Keratinocyte (primary cell): Measurements from ENCODE around the gene RPS27A.

Experiments used
- EZH2 ChIP-seq: IDR thresholded peaks from one replicate; pipeline ENCODE4 v1.6.1; 2012; ENCODE audit warnings: inconsistent platforms, mild to moderate bottlenecking, low read length, moderate library complexity
- TF ChIP-seq, protein P1 (sequence below), 3 experiments: IDR thresholded peaks in 1 of 3; conservative IDR thresholded peaks in 1 of 3; optimal IDR thresholded peaks in 1 of 3; 2 replicates in 2 of 3; 3 replicates in 1 of 3; pipeline versions ENCODE3 to v1.5.1; 2011; ENCODE audit warnings: low read length in 3 of 3, mild to moderate bottlenecking in 3 of 3, moderate library complexity in 2 of 3, control low read depth in 1 of 3, inconsistent platforms in 1 of 3; ENCODE audit not compliant: insufficient read depth in 2 of 3; ENCODE audit errors: extremely low read depth in 1 of 3

- TF ChIP-seq, protein P1, sequence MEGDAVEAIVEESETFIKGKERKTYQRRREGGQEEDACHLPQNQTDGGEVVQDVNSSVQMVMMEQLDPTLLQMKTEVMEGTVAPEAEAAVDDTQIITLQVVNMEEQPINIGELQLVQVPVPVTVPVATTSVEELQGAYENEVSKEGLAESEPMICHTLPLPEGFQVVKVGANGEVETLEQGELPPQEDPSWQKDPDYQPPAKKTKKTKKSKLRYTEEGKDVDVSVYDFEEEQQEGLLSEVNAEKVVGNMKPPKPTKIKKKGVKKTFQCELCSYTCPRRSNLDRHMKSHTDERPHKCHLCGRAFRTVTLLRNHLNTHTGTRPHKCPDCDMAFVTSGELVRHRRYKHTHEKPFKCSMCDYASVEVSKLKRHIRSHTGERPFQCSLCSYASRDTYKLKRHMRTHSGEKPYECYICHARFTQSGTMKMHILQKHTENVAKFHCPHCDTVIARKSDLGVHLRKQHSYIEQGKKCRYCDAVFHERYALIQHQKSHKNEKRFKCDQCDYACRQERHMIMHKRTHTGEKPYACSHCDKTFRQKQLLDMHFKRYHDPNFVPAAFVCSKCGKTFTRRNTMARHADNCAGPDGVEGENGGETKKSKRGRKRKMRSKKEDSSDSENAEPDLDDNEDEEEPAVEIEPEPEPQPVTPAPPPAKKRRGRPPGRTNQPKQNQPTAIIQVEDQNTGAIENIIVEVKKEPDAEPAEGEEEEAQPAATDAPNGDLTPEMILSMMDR (optimal IDR thresholded peaks at IDR 0.05 in 1 of 3, IDR thresholded peaks at IDR 0.05 in 1 of 3, conservative IDR thresholded peaks at IDR 0.05 in 1 of 3; ENCODE audit: extremely low read depth in 1 of 3, insufficient read depth in 2 of 3, low read length in 3 of 3) = no peak
- no peak for TF ChIP-seq EZH2
Observed at GRCh38 chr2:55225481-55226020, 6.9 kb upstream of the RPS27A start.
